Measurements from ENCODE around the gene ARHGAP22.

- TF ChIP-seq POLR2A (IDR thresholded peaks at IDR 0.05; ENCODE audit: low read depth) (no peak), EP300 (IDR thresholded peaks at IDR 0.05) (no peak)
- TF ChIP-seq, protein P1, sequence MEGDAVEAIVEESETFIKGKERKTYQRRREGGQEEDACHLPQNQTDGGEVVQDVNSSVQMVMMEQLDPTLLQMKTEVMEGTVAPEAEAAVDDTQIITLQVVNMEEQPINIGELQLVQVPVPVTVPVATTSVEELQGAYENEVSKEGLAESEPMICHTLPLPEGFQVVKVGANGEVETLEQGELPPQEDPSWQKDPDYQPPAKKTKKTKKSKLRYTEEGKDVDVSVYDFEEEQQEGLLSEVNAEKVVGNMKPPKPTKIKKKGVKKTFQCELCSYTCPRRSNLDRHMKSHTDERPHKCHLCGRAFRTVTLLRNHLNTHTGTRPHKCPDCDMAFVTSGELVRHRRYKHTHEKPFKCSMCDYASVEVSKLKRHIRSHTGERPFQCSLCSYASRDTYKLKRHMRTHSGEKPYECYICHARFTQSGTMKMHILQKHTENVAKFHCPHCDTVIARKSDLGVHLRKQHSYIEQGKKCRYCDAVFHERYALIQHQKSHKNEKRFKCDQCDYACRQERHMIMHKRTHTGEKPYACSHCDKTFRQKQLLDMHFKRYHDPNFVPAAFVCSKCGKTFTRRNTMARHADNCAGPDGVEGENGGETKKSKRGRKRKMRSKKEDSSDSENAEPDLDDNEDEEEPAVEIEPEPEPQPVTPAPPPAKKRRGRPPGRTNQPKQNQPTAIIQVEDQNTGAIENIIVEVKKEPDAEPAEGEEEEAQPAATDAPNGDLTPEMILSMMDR (IDR thresholded peaks at IDR 0.05) = no peak
Measured at GRCh38 chr10:48496831-48497779, 107.8 kb downstream of the ARHGAP22 start.
